Peyer's patch (tissue), 4 donors: ENCODE data around the gene ARHGEF1.

ENCODE experiments used
- POLR2A ChIP-seq, 2 donors: fragments of 450-650 bp; IDR thresholded peaks; one replicate each; pipeline ENCODE4 v1.5.1; 2017; ENCODE audit warnings: antibody characterized with exemption in 2 of 2, mild to moderate bottlenecking in 2 of 2, moderate library complexity in 2 of 2
- TF ChIP-seq, protein P1 (sequence below), 6 experiments: fragments of 450-650 bp in 4 of 6; fragments of 200-600 bp in 2 of 6; sonication (generic) in 1 of 6; IDR thresholded peaks; one replicate each; pipeline ENCODE4 v1.5.1; 2017 to 2019; ENCODE audit warnings: antibody characterized with exemption in 6 of 6, mild to moderate bottlenecking in 3 of 6, moderate library complexity in 1 of 6

GRCh38 chr19:41940731-41941409 lies 57.9 kb downstream of the ARHGEF1 start:
- TF ChIP-seq, protein P1, sequence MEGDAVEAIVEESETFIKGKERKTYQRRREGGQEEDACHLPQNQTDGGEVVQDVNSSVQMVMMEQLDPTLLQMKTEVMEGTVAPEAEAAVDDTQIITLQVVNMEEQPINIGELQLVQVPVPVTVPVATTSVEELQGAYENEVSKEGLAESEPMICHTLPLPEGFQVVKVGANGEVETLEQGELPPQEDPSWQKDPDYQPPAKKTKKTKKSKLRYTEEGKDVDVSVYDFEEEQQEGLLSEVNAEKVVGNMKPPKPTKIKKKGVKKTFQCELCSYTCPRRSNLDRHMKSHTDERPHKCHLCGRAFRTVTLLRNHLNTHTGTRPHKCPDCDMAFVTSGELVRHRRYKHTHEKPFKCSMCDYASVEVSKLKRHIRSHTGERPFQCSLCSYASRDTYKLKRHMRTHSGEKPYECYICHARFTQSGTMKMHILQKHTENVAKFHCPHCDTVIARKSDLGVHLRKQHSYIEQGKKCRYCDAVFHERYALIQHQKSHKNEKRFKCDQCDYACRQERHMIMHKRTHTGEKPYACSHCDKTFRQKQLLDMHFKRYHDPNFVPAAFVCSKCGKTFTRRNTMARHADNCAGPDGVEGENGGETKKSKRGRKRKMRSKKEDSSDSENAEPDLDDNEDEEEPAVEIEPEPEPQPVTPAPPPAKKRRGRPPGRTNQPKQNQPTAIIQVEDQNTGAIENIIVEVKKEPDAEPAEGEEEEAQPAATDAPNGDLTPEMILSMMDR (IDR thresholded peaks at IDR 0.05): no peak
- no peak for TF ChIP-seq POLR2A (IDR thresholded peaks at IDR 0.05)
